Measurements from ENCODE around the gene DTHD1. TPM values are rescaled to one million over a fixed set of nuclear protein-coding genes. Genes with fewer than 3 reads are reported as not detected.

The DTHD1 gene
- total RNA-seq, 1 donor, result not detected

DNA sequence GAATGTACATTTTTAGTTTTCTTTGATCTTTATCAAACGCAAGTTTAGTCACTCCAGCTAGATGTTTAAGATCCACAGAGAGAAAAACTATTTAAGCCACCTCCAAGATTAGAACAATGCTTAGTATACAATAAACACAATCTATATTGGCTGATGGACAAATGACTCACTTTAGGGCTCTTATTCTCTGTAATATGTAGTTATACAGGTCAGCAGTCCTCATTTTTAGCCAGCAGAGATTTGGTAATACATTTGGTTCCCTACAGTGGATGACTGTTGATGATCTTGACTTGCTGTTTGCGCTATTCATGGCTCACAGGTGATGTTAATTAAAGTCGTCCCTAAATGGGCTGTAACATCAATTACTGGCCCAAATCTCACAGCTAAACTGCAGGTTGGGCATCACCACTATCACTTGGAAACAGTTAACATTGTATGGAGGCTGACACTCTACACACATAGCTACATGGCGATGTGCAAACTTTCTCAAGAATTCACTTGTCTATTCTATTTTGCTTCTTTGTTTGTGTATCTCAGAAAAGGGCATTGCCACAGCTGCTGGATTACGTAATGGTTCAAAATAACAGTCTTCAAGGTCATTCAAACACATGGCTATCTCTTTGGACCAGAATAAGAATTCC is 11.8 kb upstream of the DTHD1 start:
- no peak for DNase-seq (ENCODE audit: low read depth)
- no peak overlapping the region for H3K4me3 ChIP-seq (ENCODE audit: low read depth, low read length)
- TF ChIP-seq CTCF (IDR thresholded peaks at IDR 0.05; ENCODE audit: insufficient read depth, low read depth, low read length), result no peak

DNA sequence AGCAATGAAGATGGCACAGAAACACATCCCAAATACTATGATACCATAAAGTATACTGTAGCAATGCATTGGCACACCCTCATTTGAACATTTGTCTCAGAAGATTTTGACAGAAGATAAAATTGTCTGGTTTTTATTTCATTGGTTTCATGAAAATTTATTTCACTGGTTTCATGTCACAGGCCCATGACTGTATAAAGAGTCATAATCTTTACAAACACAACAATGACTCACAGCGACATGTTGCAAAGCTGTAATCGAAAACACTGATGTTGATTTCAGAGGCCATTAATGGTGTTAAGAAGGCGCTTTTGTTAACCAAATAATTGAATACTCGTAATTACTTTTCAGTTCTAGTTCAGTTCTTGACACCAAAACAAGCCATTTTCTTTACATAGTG is 8.1 kb upstream of the DTHD1 start:
- DNase-seq (ENCODE audit: low read depth), result peak; percentile 22
- no peak for TF ChIP-seq CTCF (IDR thresholded peaks at IDR 0.05; ENCODE audit: insufficient read depth, low read depth, low read length)
- no peak overlapping the region for H3K4me3 ChIP-seq (ENCODE audit: low read depth, low read length)

DNA sequence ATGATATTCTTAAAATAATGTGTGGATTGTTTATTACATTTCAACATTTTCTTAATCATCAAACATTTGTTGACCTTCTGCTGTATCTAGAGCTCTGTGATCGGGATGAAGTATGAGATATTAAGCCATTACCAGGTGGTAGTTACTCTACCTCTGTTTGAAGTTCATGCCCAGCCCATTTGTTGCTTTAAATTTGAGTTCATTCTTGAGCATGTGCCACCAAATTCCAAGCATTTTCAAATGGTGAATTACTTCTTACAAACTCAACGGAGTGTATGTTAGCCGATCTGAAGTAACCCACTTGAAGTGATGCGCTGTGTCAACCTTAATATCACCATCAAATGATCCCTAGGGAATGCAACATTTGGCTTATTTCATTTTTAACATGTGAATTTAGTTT is 7.3 kb upstream of the DTHD1 start:
- no peak overlapping the region for H3K4me3 ChIP-seq (ENCODE audit: low read depth, low read length)
- TF ChIP-seq CTCF (IDR thresholded peaks at IDR 0.05; ENCODE audit: insufficient read depth, low read depth, low read length), result no peak
- no peak for DNase-seq (ENCODE audit: low read depth)

- no peak for TF ChIP-seq CTCF (IDR thresholded peaks at IDR 0.05; ENCODE audit: insufficient read depth, low read depth, low read length)
- no peak overlapping the region for H3K4me3 ChIP-seq (ENCODE audit: low read depth, low read length)
- DNase-seq (ENCODE audit: low read depth), result no peak
Observed at GRCh38 chr4:36277533-36277932, 3.9 kb upstream of the DTHD1 start.

- no peak for DNase-seq (ENCODE audit: low read depth)
- TF ChIP-seq CTCF (IDR thresholded peaks at IDR 0.05; ENCODE audit: insufficient read depth, low read depth, low read length), result no peak
- H3K4me3 ChIP-seq (ENCODE audit: low read depth, low read length), result no peak overlapping the region
Observed at GRCh38 chr4:36278789-36279188, 2.6 kb upstream of the DTHD1 start.

GRCh38 chr4:36280555-36280954 is 861 bp upstream of the DTHD1 start:
- DNase-seq (ENCODE audit: low read depth), result no peak
- H3K4me3 ChIP-seq (ENCODE audit: low read depth, low read length), result no peak overlapping the region
- TF ChIP-seq CTCF (IDR thresholded peaks at IDR 0.05; ENCODE audit: insufficient read depth, low read depth, low read length), result no peak

DNA sequence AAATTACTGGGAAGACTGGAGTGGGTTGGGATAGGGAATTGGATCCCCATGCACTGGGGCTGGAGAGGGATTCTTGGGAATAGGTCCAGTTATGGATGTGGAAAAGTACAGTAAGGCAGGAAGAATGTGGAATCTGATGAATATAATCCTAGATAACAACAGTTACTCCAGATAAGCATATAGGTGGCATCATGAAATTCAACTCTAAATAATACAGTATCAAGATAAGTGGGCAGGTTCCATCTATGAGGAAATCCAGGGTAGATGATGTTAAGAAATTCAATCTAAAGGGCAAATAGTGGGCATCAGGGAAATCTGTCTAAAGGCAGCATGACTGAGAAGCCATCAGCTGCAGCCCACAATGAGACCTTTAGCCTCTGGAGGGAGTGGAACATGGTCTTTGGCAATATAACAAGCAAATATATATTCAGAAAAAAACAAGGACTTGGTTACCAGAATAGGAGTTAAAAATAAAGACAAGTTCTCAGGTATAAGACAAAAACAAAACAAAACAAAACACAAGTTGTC is 1.2 kb downstream of the DTHD1 start:
- DNase-seq (ENCODE audit: low read depth), result no peak
- H3K4me3 ChIP-seq (ENCODE audit: low read depth, low read length), result no peak overlapping the region
- TF ChIP-seq CTCF (IDR thresholded peaks at IDR 0.05; ENCODE audit: insufficient read depth, low read depth, low read length), result no peak

Measured in fibroblast of villous mesenchyme (primary cell).